Activated CD4-positive, alpha-beta T cell treated with anti-CD3 and anti-CD28 coated beads, Interleukin-2, amount 50 U/mL, for 48 hours (primary cell): ENCODE measurements around the gene IGSF6.
"Not testable (repeated sequence)": the region's sequence is repeated elsewhere in the genome, so short reads cannot be mapped to it uniquely, and the experiment has no call there.

Experiments
- DNase-seq, 2 experiments: peaks; one replicate each; pipeline ENCODE4 v3.0.0-alpha.2; 2020

Gene IGSF6

GRCh38 chr16:21651515-21651914 lies 893 bp downstream of the IGSF6 start:
- no peak for DNase-seq

GRCh38 chr16:21650521-21650920 lies 1.9 kb downstream of the IGSF6 start:
- no peak for DNase-seq

GRCh38 chr16:21649826-21650406 lies 2.5 kb downstream of the IGSF6 start:
- not testable (repeated sequence) for DNase-seq

GRCh38 chr16:21647562-21648164 lies 4.7 kb downstream of the IGSF6 start:
- no peak for DNase-seq

GRCh38 chr16:21646721-21647561 lies 5.5 kb downstream of the IGSF6 start:
- DNase-seq: peak; percentile 72 to 80

- DNase-seq: no peak
These were observed 6.3 kb downstream of the IGSF6 start for GRCh38 chr16:21646091-21646490.

- peak; percentile 29 to 39 for DNase-seq
These were observed 7.1 kb downstream of the IGSF6 start for GRCh38 chr16:21645261-21645721.

GRCh38 chr16:21644674-21645073 lies 7.7 kb downstream of the IGSF6 start:
- no peak for DNase-seq

- no peak for DNase-seq
These were observed 8.6 kb downstream of the IGSF6 start for GRCh38 chr16:21643785-21644184.

- no peak for DNase-seq
These were observed 9.5 kb downstream of the IGSF6 start for GRCh38 chr16:21642861-21643260.

- no peak for DNase-seq
These were observed 10.5 kb downstream of the IGSF6 start for GRCh38 chr16:21641916-21642315.

GRCh38 chr16:21639493-21639892 lies 12.9 kb downstream of the IGSF6 start:
- no peak for DNase-seq

- DNase-seq: peak in 1 of 2 experiments; percentile 25
These were observed 13.8 kb downstream of the IGSF6 start for GRCh38 chr16:21638573-21638975.

GRCh38 chr16:21637032-21637968 lies 15.1 kb downstream of the IGSF6 start:
- DNase-seq: no peak

- DNase-seq: not testable (repeated sequence)
These were observed 16.7 kb downstream of the IGSF6 start for GRCh38 chr16:21635694-21636093.

- no peak for DNase-seq
These were observed 18.2 kb downstream of the IGSF6 start for GRCh38 chr16:21634216-21634615.

GRCh38 chr16:21631951-21632575 lies 20.3 kb downstream of the IGSF6 start:
- not testable (repeated sequence) for DNase-seq

- not testable (repeated sequence) for DNase-seq
These were observed 21.0 kb downstream of the IGSF6 start for GRCh38 chr16:21631376-21631775.

GRCh38 chr16:21630866-21631265 lies 21.5 kb downstream of the IGSF6 start:
- not testable (repeated sequence) for DNase-seq

- DNase-seq: not testable (repeated sequence)
These were observed 22.5 kb downstream of the IGSF6 start for GRCh38 chr16:21629616-21630539.

- DNase-seq: no peak
These were observed 23.6 kb downstream of the IGSF6 start for GRCh38 chr16:21628772-21629171.
